ENCODE measurements around the gene ROR2. TPM values are rescaled to one million over a fixed set of nuclear protein-coding genes. Genes with fewer than 3 reads are reported as not detected.

The ROR2 gene
- total RNA-seq, 1 donor: 0.27 TPM

Small RNA genes within 50 kb of the gene (small RNA-seq; reads per million reads assigned to genes)
- not detected for gene MIR3910-1

Other genes with a start within 250 kb of the ROR2 start
- gene SPTLC1, start 165.2 kb upstream of the ROR2 start, total RNA-seq: 27.7 TPM